Omental fat pad (tissue), 4 donors: ENCODE results near the gene PKM. TPM values are rescaled to one million over a fixed set of nuclear protein-coding genes. Genes with fewer than 3 reads are reported as not detected.

Experiments used
- ATAC-seq: fragments of 150-250 bp; one replicate; pipeline ENCODE4 v1.9.1; 2016; ENCODE audit warnings: mild to moderate bottlenecking, moderate library complexity; ENCODE audit not compliant: low FRiP score
- DNase-seq: peaks from one replicate; pipeline ENCODE4 v3.0.0-alpha.2; 2019; ENCODE audit warnings: low spot score
- CTCF ChIP-seq, 3 donors: fragments of 450-650 bp; IDR thresholded peaks; one replicate each; pipeline ENCODE4 v1.5.1; 2016 to 2017; ENCODE audit warnings: antibody characterized with exemption in 3 of 3, mild to moderate bottlenecking in 3 of 3, moderate library complexity in 2 of 3
- total RNA-seq, 4 donors: library from RNA; depleted of rRNA; stranded (reverse); fragments of >200 nt; gene quantifications; one replicate each; pipeline ENCODE4 v1.1.0, GENCODE V29; 2016

PKM gene
- total RNA-seq, 4 donors from 2014 or later: 200 to 534 (median 205) TPM

DNA sequence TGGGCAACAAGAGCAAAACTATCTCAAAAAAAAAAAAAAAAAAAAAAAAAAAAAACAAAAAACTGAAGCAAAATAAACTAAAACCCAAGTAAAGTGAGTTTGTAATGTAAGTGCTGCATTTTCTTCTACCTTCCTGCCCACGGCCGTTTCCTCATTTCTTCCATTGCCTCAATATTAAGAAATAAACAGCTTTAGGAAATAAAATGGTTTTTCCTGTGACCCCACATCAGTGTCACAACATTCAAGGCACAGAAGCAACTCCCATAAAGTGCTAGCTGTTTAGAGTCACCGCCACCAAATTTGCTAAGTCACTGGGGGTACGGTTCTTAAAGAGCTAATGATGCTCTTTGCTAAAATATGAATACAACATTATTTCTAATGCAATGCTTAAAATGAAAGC, 3.3 kb downstream of the PKM start:
- no peak for TF ChIP-seq CTCF (IDR thresholded peaks at IDR 0.05)
- ATAC-seq (no peak), DNase-seq (no peak)

- DNase-seq (no peak), ATAC-seq (no peak)
- TF ChIP-seq CTCF (IDR thresholded peaks at IDR 0.05): no peak
Observed at GRCh38 chr15:72227192-72227586, 3.8 kb downstream of the PKM start.

GRCh38 chr15:72223278-72223677, 7.7 kb downstream of the PKM start:
- no peak for DNase-seq

GRCh38 chr15:72222393-72222792, 8.6 kb downstream of the PKM start:
- ATAC-seq: peak; percentile 92
- no peak for TF ChIP-seq CTCF (IDR thresholded peaks at IDR 0.05)
- no peak for DNase-seq

More at GRCh38 chr15:72223278-72223677, 7.7 kb downstream of the PKM start:
- no peak for ATAC-seq
- no peak for TF ChIP-seq CTCF (IDR thresholded peaks at IDR 0.05)

GRCh38 chr15:72220687-72221086, 10.3 kb downstream of the PKM start:
- no peak for ATAC-seq
- TF ChIP-seq CTCF (IDR thresholded peaks at IDR 0.05): no peak

DNA sequence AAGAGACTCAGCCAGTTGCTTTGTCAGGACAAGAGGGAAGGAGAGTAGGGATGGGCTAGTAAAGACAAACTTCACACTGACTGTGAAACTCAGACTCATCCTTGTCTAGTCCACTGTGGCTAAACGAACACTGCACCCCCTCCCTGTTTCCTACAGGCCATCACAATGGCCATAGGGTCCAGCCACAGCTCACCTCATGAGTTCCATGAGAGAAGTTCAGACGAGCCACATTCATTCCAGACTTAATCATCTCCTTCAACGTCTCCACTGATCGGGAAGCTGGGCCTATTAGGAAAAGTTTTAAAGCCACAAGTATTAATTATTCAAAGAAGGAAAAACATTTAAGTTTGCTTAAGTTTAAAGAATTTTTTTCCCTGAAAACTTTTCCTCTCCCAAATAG, 13.8 kb downstream of the PKM start:
- ATAC-seq (no peak), DNase-seq (no peak)
- TF ChIP-seq CTCF (IDR thresholded peaks at IDR 0.05): no peak

More at GRCh38 chr15:72220687-72221086, 10.3 kb downstream of the PKM start:
- no peak for DNase-seq

- no peak for DNase-seq
- no peak for TF ChIP-seq CTCF (IDR thresholded peaks at IDR 0.05)
- no peak for ATAC-seq
Observed at GRCh38 chr15:72216079-72216478, 14.9 kb downstream of the PKM start.
